NCI-H82 treated with DMSO at 0.1 percent for 48 hours (cell line): ENCODE measurements around the gene TRIO.

Experiments
- DNase-seq: peaks from one replicate; lab custom pipeline; 2025; ENCODE audit not compliant: unreplicated experiment; lab: John Stamatoyannopoulos, UW

TRIO gene

DNA sequence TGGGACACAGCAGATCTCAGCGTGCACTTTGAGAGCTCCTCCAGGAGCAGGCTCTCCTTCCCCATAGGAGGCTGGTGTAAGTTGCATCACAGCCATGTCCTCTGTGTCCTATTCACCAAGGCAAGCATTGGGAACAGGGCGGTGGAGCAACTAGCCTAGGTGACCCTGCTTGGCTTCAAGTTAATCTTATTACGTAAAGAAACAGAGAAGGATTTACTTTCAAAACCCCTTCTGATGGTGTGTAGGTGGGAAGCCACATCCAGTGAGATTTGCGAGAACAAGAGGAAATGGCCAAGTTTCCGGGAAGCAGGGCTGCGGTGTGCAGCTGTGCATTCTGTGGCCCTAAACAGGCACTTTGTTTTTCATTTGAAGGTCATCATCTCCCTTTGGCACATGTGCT, 80.2 kb downstream of the TRIO start:
- peak; percentile 22 for DNase-seq

DNA sequence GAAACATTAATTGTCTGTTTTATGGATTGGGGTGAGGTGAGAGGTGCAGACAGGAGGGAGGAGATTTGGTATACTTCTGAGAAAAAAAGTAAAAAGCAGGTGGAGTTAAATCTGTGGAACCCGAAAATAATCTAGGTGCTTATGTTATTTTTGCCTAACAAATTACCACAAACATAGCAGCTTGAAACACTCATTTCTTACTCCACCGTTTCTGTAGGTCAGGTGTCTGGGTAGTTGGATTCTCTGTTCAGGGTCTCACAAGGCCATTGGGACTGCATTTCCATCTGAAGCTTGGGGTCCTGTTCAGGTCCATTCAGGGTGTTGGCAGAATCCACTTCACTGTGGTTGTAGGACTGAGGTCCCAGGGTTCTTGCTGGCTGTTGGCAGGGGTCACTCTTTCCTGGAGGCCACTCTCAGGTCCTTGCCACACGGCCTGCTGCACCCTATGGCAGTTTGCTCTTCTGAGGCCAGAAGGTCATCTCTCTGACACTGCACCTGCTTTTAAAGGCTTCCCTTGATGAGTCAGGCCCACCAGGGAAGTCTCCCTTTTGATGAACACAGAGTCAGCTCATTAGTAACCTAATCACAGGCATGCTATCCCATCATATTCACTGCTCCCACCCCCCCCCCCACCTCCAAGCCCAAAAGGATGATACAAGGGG, 82.2 kb downstream of the TRIO start:
- DNase-seq: no peak

GRCh38 chr5:14226149-14226548, 83.0 kb downstream of the TRIO start:
- DNase-seq: no peak

DNA sequence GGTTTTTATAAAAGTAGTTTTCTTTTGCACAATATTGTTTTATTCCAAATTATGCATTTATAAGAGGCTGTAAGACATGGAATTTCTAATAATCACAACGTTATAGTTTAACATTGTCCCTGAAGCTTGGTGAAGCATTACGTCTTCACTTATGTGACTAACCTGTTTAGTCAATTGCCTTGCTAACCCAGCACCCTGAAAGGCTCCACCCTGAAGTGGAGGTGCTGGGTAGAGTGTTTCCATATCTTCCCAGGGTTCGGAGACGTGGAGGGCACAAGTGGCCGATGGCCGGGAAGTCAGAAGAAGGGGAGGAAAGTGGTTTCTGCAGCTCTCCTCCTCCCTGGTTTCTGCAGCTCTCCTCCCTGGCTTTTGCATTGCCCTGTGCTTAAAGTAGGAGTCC, 83.4 kb downstream of the TRIO start:
- DNase-seq: no peak

DNA sequence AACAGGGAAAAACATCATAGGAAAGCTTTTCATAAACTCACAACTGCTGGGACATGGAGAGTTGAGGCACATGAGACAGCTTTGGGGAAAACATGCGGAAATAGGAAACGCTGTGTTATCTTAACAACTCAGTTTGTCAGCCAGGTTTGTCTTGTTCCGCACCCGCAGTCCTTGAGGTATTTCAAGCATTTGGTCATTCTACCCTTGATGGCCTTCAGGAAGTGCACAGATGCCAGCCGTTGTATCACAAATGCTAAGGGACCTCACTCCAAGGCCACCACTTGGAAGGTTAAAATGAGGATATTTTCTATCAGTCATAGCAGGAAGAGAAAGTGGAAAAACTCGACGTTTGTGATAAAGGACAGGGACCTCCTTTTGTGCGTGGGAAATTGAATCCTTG, 83.8 kb downstream of the TRIO start:
- DNase-seq: no peak

DNA sequence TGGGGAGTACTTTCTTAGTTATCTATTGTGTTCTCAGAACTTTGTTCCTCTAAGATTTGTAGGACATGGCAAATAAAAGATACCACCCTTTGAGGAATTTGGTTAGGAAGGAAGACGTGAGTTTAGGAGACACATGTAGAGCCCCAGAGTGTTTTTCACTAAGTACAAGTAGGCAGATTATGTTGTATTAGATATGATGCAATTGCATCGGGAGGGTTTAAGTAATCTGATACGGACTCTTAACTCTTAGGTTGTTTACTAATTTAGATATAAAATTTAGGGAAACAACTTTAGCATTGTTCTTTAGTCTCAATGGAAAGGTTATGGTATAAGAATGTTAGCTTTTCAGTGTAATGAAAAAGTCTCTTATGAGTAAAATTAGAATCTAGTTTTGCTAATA, 84.4 kb downstream of the TRIO start:
- no peak for DNase-seq

DNA sequence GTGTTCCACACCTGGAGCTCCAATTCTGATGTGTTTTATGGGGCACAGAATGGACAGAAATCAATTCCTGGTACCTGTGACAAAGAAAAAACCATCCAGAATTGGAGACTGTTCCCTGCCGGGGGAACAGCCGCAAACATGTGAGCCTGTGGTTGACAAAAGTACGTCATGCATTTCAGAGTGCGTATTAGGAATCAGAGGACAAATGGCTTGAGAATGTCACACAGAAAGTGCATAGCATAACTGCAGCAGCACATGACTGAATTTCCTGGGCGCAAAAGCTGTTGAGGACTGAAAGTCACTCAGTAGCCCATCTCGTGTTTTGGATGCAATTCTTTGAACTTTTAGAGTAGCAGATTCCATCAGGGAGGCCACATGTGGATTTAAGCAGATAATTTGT, 85.1 kb downstream of the TRIO start:
- no peak for DNase-seq

DNA sequence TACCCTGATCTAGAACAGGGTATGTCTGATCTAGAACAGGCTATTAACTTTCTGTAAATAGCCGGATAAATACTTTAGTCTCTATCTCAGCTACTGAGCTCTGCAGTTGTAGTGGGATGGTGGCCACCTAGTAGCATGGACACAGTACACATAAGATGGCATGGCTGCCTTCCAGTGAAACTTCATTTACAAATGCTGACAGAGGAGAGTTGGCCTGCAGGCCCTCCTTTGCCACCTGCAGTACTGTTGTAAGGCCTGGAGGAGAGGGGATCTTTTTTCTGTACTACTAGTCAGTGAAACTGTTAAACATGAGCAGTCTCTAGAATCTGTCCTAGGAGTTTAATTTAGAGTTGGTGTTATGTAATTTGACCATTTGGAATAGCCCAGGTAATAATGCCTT, 86.0 kb downstream of the TRIO start:
- no peak for DNase-seq

DNA sequence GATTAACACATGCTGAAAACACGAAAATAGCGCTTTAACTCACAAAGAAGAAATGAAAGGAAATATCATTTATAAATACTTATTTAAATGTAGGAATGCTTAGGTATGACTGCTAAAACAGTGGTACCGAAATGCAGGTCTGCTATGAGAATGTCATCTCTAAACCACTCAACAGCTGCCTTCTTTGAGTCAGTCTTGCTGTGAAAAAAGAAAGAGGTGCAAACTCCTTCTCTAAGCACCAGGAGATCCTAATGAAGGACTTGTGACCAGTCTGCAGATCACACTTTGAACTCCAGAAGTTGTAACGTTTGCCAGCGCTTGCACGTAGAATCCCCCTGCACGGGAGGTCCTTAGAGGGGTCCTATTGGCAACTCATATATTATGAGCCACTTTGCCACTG, 86.6 kb downstream of the TRIO start:
- no peak for DNase-seq

DNA sequence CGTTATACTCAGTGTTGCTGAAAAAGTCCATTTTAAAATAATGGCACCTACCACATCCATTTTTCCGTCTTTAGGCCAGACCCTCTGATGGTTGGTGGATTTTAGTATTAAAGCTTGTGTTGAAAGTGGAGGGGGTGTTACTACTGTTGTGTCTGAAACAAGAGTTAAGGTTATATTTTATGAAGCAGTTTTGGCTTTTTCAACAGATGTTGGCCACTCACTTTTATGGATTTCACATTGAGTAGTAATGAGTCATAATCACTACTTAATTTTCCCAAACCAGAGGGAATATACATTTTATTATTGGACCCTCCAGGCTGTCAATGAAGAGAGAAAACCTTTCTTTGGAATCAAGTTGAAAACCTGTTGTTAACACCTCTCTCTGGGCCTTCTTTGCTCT, 88.0 kb downstream of the TRIO start:
- DNase-seq: no peak

DNA sequence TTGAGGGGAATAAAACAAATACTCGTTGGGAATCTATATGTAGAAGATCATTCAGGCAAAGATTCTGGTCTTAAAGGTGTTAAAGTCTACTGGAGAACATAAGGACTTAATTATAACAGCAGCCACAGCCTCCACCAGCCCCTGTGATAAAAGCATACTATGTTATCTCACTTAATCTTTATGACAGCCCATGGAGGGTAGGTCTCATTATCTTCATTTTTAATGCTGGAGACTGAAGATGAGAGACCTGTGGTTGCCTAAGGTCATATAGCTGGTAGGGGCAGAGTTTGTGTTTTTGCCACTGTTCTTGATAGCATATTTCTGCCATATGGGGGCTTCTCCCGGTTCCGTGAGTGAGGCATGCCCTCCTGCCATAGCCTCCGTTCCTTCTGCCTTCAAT, 88.7 kb downstream of the TRIO start:
- DNase-seq: no peak

DNA sequence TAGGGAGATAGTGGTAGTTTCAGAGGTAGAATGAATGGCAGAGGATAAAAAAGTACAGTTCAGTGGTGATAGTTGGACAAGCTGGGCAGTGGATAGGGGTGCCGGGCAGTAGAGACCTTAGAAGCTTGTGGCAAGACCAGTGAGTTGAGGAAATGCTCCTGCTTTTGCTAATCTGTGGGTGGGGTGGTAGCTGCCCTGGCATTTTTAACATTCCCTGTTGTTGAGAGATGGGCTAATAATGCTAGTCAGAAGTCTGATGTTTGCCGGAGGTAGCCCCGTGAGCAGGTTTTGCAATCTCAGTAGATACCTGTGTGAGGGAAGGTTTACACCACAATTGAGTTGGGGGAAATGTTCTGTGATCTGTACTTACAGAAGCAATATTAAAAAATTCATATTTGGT, 91.1 kb downstream of the TRIO start:
- no peak for DNase-seq

- no peak for DNase-seq
Observed at GRCh38 chr5:14235872-14236271, 92.7 kb downstream of the TRIO start.

- no peak for DNase-seq
Observed at GRCh38 chr5:14236757-14237156, 93.6 kb downstream of the TRIO start.

DNA sequence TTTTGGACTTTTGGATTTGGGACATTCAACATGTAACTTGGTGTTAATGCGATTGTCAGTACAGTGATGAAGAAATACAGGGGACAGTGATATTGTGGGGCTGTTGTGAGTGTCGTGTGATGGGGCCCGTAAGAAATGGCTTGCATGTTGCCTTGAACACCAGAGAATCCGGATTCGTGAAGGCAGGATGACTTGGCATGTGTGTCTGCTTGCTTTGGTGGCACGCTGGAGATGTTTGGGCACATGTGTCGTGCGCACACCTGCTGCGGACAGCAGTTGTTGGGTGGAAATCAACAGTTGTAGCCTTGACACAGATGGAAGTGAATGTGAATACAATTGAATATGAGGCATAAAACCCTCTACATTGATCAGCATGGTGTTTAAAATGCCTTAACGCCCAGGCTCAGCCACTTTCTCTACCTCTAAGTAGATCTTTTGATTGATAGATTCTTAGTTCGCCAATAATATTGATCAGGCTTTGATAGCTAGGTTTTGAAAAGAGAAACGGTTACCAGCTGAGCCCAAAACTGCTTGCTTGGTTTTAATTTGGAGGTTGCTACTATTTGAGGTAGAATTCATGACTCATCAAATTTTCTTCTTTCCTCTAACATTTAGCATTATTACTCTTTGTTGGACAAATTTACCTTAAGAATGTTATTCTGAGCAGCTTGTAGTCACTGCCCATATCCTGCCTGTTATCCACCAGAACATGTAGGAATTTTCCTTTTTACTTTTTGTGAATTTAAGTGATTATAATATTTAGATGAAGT, 94.4 kb downstream of the TRIO start:
- no peak for DNase-seq

DNA sequence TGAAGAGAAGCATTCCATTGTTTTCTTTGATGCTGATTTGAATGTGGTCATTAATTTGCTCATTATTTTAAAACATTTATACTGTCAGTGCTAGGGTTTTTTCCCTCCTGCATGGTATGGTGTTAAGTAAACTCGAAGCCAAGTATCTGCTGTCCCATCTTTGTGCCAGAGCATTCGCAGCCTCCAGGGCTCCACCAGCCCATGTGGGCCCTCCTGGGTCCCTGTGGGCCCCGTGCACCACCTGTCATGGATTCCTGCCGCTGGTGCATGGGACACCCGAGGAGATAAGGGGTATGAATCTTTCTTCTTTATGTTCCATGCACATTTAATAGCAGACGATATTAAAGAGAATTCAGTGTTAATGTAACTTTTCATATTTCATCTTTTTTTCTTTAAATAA, 95.1 kb downstream of the TRIO start:
- no peak for DNase-seq

DNA sequence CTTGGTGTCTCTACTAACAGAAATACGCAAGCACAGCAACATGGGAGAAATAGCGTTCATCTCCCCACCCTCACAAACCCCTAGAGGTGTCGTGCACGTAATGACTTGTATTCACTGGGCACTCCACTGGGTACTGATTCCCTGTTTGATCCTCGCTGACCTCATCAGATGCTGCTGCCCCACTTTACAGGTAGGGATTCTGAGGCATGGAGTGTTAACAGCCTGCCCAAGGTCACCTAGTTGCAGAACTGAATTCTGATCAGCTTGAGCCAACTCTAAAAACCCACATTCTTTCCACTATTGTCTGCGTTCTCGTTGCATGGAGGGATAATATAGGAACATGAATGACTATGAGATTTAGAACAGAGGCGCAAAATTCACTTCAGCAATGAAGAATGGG, 96.3 kb downstream of the TRIO start:
- DNase-seq: no peak

- DNase-seq: no peak
Observed at GRCh38 chr5:14239951-14240350, 96.8 kb downstream of the TRIO start.

GRCh38 chr5:14240359-14240758, 97.2 kb downstream of the TRIO start:
- DNase-seq: no peak

DNA sequence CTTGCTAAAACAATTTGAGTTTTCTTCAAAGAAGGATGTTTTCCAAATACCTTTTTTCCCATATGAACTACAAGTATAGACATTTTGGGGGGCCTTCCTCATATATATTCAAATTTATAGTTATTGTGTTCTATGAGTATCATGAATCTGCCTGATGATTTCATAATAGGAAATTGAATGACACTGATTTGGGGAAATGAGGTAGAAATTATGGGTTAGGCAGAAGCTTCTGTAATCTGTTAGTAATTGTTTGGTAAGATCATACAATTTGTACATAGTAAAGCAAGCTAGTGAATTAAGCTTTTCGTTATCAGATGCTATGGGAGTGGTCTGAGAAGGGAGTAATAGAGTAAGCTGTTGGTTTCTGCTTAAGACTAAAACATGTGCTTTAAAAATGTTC, 98.0 kb downstream of the TRIO start:
- peak; percentile 41 for DNase-seq

DNA sequence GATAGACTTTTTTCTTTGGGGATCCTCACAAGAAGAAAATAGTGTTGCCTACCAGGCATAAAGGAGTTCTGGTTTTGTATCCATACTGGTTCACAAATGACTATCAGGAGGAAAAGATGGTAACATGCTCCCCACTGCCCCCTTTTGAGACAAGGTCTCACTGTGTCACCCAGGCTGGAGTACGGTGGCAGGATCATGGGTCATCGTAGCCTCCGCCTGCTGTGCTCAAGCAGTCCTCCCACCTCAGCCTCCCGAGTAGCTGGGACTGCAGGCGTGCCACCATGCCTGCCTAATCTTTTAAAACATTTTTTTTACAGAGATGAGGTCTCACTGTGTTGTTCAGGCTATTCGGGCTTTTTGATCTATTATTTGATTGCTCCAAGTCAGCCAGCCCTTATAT, 99.3 kb downstream of the TRIO start:
- no peak for DNase-seq

- DNase-seq: no peak
Observed at GRCh38 chr5:14242871-14243383, 99.8 kb downstream of the TRIO start.

DNA sequence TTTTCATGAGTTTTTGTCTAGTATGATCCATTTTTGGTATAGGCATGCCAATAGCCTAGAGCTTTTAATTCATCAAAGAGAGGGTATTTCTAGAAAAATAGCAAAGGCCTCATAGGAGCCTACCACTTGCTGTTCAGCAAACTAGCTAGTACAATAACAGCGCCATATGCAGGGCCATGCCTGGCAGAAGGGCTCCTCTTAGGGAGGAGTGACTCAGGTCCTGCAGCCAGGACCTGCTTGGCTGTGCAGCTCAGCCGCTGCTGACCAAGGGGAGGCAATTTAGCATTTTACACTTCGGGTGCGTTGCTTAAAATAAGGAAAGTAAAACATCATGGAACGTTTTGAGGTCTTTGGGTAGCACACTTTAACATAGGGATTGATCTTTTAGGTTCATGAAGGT, 100.6 kb downstream of the TRIO start:
- no peak for DNase-seq
